ENCODE results near the gene LONRF3. TPM values are rescaled to one million over a fixed set of nuclear protein-coding genes. Genes with fewer than 3 reads are reported as not detected.

LONRF3 gene
- polyA plus RNA-seq, 1 donor = 3.0 TPM

Other genes starting within 250 kb of the LONRF3 start
- 65.5 TPM for gene IL13RA1, start 247.0 kb upstream of the LONRF3 start, polyA plus RNA-seq
- gene ZCCHC12, start 150.8 kb upstream of the LONRF3 start, polyA plus RNA-seq = 9.1 TPM
- not detected for gene CT47C1, start 98.4 kb downstream of the LONRF3 start, polyA plus RNA-seq
- gene KIAA1210, start 153.2 kb downstream of the LONRF3 start, polyA plus RNA-seq = 0.03 TPM